Measurements from ENCODE around the gene CBLB.

Gene CBLB

DNA sequence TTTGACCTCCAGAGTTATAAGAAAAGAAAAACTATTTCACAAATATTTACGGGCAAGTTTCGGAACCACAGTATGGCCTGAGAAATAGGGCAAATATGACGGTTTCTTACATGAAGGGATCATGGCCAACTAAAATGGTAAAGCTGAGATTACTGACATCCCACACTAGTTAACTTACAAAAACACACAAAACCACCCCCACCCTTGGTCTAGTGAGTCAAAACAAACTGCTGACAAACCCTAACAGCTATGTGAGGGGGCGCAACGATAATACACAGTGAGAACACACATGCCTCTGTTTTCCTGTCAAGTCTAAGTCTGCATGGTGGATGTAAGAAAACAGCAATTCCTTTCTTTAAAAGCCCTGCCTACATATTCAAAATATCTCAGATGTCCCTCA lies 32.3 kb downstream of the CBLB start:
- in situ Hi-C loops (cut with MboI; ENCODE audit: low pct_unique_long_range_greater_than_20kb, low sequenced_read_pairs, unreplicated experiment): no loop called here

DNA sequence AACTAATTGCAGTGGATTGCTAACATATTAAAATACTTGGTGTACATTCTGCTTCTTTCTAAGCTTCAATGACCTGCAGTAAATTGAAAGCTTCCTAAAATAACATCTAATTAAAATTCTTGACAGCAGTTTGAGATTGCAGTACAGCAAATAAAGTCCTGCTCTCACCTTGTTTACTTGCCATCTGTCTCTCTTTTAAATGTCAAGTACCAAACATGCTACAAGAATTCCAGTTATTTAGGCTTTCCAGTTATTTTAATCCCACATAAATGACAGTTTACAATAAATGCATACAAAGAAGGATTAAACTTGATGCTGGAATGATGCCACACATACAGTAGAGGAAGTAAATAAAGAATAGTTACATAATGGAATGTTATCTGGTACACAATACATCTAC lies 33.2 kb downstream of the CBLB start:
- TF ChIP-seq, protein P1, sequence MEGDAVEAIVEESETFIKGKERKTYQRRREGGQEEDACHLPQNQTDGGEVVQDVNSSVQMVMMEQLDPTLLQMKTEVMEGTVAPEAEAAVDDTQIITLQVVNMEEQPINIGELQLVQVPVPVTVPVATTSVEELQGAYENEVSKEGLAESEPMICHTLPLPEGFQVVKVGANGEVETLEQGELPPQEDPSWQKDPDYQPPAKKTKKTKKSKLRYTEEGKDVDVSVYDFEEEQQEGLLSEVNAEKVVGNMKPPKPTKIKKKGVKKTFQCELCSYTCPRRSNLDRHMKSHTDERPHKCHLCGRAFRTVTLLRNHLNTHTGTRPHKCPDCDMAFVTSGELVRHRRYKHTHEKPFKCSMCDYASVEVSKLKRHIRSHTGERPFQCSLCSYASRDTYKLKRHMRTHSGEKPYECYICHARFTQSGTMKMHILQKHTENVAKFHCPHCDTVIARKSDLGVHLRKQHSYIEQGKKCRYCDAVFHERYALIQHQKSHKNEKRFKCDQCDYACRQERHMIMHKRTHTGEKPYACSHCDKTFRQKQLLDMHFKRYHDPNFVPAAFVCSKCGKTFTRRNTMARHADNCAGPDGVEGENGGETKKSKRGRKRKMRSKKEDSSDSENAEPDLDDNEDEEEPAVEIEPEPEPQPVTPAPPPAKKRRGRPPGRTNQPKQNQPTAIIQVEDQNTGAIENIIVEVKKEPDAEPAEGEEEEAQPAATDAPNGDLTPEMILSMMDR (IDR thresholded peaks at IDR 0.05; ENCODE audit: extremely low read depth, insufficient read depth, missing control alignments): no peak
- DNase-seq (ENCODE audit: low spot score): no peak
- in situ Hi-C loops (cut with MboI; ENCODE audit: low pct_unique_long_range_greater_than_20kb, low sequenced_read_pairs, unreplicated experiment): no loop called here

More for the DNA sequence above, 32.3 kb downstream of the CBLB start:
- TF ChIP-seq, protein P1 (IDR thresholded peaks at IDR 0.05; ENCODE audit: extremely low read depth, insufficient read depth, missing control alignments): peak; percentile 18
- peak; percentile 34 for DNase-seq (ENCODE audit: low spot score)

DNA sequence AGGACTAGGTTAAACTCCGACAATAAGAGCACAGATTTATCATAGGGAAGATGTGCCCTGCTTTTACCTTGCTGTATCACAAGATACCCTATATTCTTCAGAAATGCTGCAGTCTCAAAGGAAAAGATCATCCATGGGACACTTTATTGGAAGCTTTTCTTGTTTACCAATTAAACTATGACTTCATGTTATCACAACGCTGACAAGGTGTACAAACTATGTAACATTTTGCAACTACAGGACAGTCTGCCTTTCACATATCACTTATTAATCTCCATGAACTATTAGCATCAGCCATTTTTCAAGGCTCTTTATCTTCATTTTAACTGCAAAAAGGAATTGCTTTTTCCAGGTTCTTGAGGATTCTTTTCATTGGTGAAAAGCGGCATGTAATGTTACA lies 34.0 kb downstream of the CBLB start:
- in situ Hi-C loops (cut with MboI; ENCODE audit: low pct_unique_long_range_greater_than_20kb, low sequenced_read_pairs, unreplicated experiment): no loop called here
- no peak for DNase-seq (ENCODE audit: low spot score)
- TF ChIP-seq, protein P1 (IDR thresholded peaks at IDR 0.05; ENCODE audit: extremely low read depth, insufficient read depth, missing control alignments): no peak

DNA sequence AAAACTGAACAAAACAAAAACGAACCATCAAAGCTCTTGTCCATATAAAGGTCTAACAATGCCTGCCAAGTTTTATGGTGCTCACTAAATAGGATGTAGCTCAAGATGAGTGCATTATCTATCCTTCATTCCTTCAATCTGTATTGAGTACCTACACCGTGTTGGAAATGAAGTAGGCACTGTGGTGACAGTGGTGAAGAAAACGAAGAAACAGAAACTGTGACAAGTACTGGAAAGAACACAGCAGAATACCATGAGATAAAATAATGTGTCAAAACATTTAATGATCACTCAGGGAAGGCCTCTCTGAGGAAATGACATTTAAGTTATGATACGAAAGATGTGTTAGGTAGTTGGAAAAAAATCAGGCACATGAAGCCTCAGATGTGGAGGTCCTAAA lies 36.2 kb downstream of the CBLB start:
- no peak for DNase-seq (ENCODE audit: low spot score)
- TF ChIP-seq, protein P1 (IDR thresholded peaks at IDR 0.05; ENCODE audit: extremely low read depth, insufficient read depth, missing control alignments): no peak
- in situ Hi-C loops (cut with MboI; ENCODE audit: low pct_unique_long_range_greater_than_20kb, low sequenced_read_pairs, unreplicated experiment): no loop called here

DNA sequence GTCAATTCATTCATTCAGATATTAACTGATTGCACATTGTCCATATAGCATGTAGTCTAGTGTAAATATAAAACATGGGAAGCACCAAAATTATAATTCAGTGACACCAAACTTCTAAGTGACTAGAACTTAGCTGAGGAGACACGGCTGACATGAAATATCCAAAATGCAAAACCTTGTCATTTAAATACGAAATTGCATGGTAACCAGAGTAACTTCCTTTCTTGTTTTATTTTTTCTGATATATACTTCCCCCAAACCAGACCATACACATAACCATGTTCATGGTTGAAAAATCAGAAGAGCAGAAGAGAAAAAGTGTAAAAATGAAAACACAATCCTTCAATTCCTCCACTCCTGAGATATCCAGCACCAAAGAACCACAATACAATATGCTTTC lies 38.0 kb downstream of the CBLB start:
- DNase-seq (ENCODE audit: low spot score): no peak
- in situ Hi-C loops (cut with MboI; ENCODE audit: low pct_unique_long_range_greater_than_20kb, low sequenced_read_pairs, unreplicated experiment): no loop called here
- TF ChIP-seq, protein P1 (IDR thresholded peaks at IDR 0.05; ENCODE audit: extremely low read depth, insufficient read depth, missing control alignments): no peak

DNA sequence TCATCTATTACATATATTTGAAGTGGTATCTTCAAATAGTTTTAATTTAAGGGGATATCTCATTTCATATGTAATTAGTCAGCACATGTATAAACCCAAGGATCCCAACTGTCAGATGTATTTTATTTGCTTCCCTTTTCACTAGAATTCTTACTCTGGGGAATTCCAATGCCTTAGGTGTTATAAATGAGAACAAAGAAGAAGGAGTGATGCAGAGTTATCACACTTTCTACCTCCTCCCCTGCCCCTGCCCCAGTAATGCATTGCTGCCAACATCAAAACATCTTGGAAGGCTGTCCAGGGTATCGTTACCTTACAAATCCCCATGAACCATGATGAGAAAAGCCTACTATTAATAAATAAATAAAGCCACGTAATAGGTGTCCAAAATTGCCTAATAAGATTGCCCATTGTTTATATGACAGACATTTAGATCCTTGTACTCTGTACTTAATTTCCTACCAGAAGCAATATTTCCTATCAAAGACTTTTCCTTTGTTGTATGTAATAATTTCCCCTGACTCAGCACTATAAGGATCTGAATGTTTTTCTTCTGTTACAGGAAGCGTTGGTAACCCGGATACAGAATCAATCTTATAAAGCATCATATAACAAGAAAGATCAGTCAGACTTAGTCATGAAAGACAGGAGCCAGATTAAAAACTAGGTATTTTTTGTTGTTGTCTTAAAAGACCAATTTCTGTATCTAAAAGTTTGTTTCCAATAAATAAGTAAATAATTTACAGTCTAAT lies 38.8 kb downstream of the CBLB start:
- TF ChIP-seq, protein P1 (IDR thresholded peaks at IDR 0.05; ENCODE audit: extremely low read depth, insufficient read depth, missing control alignments): no peak
- in situ Hi-C loops (cut with MboI; ENCODE audit: low pct_unique_long_range_greater_than_20kb, low sequenced_read_pairs, unreplicated experiment): no loop called here
- DNase-seq (ENCODE audit: low spot score): no peak
